MV-4-11 (cell line): Measurements from ENCODE around the gene SFT2D1.
"Not testable (repeated sequence)": the region's sequence is repeated elsewhere in the genome, so short reads cannot be mapped to it uniquely, and the experiment has no call there.

Experiments used
- DNase-seq: peaks from one replicate; lab custom pipeline; 2025; lab: John Stamatoyannopoulos, UW

The SFT2D1 gene

DNA sequence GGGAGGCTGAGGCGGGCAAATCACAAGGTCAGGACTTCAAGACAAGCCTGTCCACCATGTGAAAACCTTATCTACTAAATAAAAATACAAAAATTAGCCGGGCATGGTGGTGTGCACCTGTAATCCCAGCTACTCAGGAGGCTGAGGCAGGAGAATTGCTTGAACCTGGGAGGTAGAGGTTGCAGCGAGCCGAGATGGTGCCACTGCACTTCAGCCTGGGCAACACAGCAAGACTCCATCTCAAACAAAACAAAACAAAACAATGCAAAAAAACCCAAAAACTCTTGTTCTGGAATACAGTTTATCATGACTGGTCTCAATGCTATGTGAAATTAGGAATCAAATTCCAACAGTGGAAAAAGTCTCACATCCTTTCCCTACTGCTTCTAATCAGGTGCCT lies 20.1 kb upstream of the SFT2D1 start:
- DNase-seq = not testable (repeated sequence)

- peak; percentile 84 for DNase-seq
These were observed 18.7 kb upstream of the SFT2D1 start for GRCh38 chr6:166361077-166361429.

- DNase-seq = peak; percentile 75
These were observed 18.1 kb upstream of the SFT2D1 start for GRCh38 chr6:166360243-166361076.

- DNase-seq = no peak
These were observed 13.2 kb upstream of the SFT2D1 start for GRCh38 chr6:166355552-166355951.

- no peak for DNase-seq
These were observed 12.6 kb upstream of the SFT2D1 start for GRCh38 chr6:166354965-166355364.

- DNase-seq = no peak
These were observed 11.8 kb upstream of the SFT2D1 start for GRCh38 chr6:166354143-166354542.

DNA sequence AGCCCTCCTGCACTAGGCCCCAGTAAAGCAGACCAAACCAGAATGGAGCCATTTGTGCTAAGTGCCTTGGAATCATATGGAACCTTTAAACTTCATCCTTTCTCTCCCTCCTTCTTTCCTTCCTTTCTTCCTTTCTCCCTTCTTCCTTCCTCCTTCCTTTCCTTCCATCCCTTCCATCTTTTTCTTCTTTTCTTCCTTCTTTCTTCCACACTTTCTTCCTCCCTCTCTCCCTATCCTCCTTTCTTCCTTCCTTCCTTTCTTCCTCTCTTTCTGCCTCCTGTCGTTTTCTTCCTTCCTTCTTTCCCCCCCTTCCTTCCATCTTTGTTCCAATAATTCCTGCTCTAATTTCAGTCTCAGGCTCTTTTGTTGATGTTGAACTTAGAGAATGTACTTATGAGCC lies 11.2 kb upstream of the SFT2D1 start:
- no peak for DNase-seq

DNA sequence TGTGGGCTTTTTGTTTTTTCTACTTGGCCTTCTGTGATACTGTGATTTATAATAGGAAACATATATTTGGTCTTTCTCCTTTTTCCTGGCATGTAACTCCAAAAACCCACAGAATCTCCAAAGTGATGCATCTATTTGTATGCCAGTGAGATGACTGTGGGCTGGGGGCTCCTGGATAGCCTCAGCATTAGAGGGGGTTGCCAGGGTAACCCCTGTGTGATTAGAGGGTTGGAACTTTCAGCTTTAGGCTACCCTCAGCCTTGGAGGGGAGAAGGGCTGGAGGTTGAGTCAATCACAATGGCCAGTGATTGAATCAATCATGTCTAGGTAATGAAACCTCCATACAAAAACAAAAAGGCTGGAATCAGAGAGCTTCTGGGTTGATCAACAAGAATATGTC lies 10.6 kb upstream of the SFT2D1 start:
- DNase-seq = no peak

DNA sequence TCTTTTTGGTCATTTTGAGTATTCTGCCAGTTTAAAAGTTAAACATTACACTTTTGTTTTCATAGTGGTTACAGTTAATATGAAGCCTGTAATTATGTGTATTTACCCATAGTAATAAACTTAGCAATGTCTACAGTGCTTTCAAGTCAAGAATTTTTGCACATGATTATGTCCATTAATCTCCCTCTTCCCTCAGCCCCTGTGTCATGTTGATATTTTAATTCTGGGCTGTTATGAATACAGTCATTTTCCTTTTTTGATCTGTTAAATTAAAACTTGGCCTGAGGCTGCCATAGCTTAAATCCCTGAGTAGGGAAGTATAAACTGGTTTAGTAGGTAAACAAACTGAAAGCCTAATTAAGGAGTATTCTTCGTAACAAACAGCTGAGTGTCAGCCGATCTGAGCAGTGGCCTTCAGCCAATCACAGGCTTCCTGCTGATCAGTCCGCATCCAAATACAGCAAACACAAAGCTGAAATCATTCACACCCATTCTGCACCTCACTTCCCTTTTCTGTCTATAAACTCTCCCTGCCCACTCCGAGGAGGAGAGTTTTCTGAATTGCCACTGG lies 9.5 kb upstream of the SFT2D1 start:
- peak; percentile 72 for DNase-seq

DNA sequence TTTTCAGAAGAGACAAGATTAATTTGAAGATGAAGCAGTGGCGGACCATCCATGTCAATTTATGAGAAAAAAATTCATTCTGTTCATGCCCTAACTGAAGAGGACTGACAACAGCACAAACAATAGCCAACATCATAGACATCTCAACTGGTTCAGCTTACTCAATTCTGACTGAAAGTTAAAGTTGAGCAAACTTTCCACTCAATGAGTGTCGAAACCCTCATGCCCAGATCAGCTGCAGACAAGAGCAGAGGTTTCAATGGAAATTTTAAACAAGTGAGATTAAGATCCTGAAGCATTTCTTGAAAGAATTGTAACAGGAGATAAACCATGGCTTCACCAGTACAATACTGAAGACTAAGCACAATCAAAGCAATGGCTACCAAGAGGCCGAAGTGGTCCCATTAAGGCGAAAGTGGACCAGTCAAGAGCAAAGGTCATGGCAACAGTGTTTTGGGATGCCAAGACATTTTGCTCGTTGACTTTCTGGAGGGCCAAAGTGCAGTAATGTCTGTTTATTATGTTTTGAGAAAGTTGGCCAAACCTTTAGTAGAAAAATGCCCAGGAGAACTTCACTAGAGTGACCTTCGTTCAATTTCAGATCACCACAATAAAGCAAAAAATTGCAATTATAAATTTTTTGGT lies 6.1 kb upstream of the SFT2D1 start:
- peak; percentile 82 for DNase-seq

- peak; percentile 85 for DNase-seq
These were observed 4.6 kb upstream of the SFT2D1 start for GRCh38 chr6:166346965-166347364.

- no peak for DNase-seq
These were observed 4.1 kb upstream of the SFT2D1 start for GRCh38 chr6:166346449-166346848.

DNA sequence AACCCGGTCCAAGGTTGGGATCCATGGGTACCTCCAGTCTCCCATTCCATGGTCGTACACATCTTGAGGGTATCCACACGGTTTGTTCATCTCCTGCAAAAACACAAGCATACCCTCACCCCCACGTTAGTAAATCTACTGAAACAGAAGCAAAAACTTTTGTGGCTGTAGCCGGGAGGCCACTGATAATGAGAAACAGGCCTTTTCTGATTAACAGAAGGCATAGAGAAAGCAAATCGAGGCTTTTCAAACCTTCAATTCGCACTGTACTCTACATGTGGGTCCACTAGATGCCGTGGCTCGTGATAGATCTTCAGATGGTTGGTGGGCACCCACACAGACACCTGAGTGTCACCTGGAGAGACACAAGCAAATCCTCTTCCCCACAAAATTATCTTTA lies 3.3 kb upstream of the SFT2D1 start:
- DNase-seq = not testable (repeated sequence)

- DNase-seq = not testable (repeated sequence)
These were observed 2.6 kb upstream of the SFT2D1 start for GRCh38 chr6:166344921-166345320.

- DNase-seq = no peak
These were observed 1.9 kb upstream of the SFT2D1 start for GRCh38 chr6:166344240-166344639.

GRCh38 chr6:166343150-166343487 lies 774 bp upstream of the SFT2D1 start:
- peak; percentile 87 for DNase-seq

- no peak for DNase-seq
These were observed 382 bp downstream of the SFT2D1 start for GRCh38 chr6:166341977-166342348.

- DNase-seq = peak; percentile 65
These were observed 881 bp downstream of the SFT2D1 start for GRCh38 chr6:166341464-166341863.

- DNase-seq = no peak
These were observed 3.5 kb downstream of the SFT2D1 start for GRCh38 chr6:166338854-166339253.

GRCh38 chr6:166336847-166337246 lies 5.5 kb downstream of the SFT2D1 start:
- no peak for DNase-seq

- DNase-seq = no peak
These were observed 6.7 kb downstream of the SFT2D1 start for GRCh38 chr6:166335378-166336302.

DNA sequence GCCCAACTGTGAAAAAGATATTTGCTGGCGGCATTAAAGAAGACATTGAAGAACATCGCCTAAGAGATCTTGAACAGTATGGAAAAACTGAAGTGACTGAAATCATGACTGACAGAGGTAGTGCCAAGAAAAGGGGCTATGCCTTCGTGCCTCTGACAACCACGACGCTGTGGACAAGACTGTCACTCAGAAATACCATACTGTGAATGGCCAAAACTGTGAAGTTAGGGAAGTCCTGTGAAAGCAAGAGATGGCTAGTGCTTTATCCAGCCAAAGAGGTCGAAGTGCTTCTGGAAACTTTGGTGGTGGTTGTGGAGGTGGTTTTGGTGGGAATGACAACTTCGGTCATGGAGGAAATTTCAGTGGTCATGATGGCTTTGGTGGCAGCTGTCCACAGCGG lies 7.5 kb downstream of the SFT2D1 start:
- DNase-seq = no peak
